ENCODE results near the gene CLDN9.

The CLDN9 gene

GRCh38 chr16:3007957-3008689, 4.6 kb upstream of the CLDN9 start:
- Histone ChIP-seq H3K27me3 (ENCODE audit: insufficient read depth, insufficient read length) (peaks cover 28% of the 10 kb centered on the region), H3K9ac (ENCODE audit: insufficient read length, low read depth) (peak overlapping the region; percentile 92), H3K4me1 (ENCODE audit: insufficient read depth, insufficient read length) (peaks cover 29% of the 10 kb centered on the region), H3K4me3 (ENCODE audit: insufficient read length, low read depth) (peak overlapping the region; percentile 50), H3K36me3 (ENCODE audit: insufficient read depth, insufficient read length, low read length) (no peaks in the 10 kb centered on the region), H3K9me3 (ENCODE audit: insufficient read depth, low read length) (no peaks in the 10 kb centered on the region)
- TF ChIP-seq ZNF274 (IDR thresholded peaks at IDR 0.05; ENCODE audit: low read depth, low read length) (no peak), SUZ12 (IDR thresholded peaks at IDR 0.05; ENCODE audit: extremely low read depth, insufficient read depth, insufficient read length) (no peak), YY1 (IDR thresholded peaks at IDR 0.05; ENCODE audit: insufficient read depth, insufficient read length) (no peak)
- DNase-seq (ENCODE audit: low read depth, low spot score), result peak; percentile 99

- DNase-seq (ENCODE audit: low read depth, low spot score), result no peak
- Histone ChIP-seq H3K9me3 (ENCODE audit: insufficient read depth, low read length) (no peaks in the 10 kb centered on the region), H3K4me3 (ENCODE audit: insufficient read length, low read depth) (peak overlapping the region; percentile 27), H3K36me3 (ENCODE audit: insufficient read depth, insufficient read length, low read length) (peaks cover 4% of the 10 kb centered on the region), H3K27me3 (ENCODE audit: insufficient read depth, insufficient read length) (peaks cover 33% of the 10 kb centered on the region), H3K4me1 (ENCODE audit: insufficient read depth, insufficient read length) (peaks cover 34% of the 10 kb centered on the region), H3K9ac (ENCODE audit: insufficient read length, low read depth) (peak overlapping the region; percentile 26)
- TF ChIP-seq SUZ12 (IDR thresholded peaks at IDR 0.05; ENCODE audit: extremely low read depth, insufficient read depth, insufficient read length) (no peak), YY1 (IDR thresholded peaks at IDR 0.05; ENCODE audit: insufficient read depth, insufficient read length) (no peak), ZNF274 (IDR thresholded peaks at IDR 0.05; ENCODE audit: low read depth, low read length) (no peak)
Measured at GRCh38 chr16:3008690-3009037, 4.1 kb upstream of the CLDN9 start.

- Histone ChIP-seq H3K9me3 (ENCODE audit: insufficient read depth, low read length) (no peaks in the 10 kb centered on the region), H3K9ac (ENCODE audit: insufficient read length, low read depth) (peak overlapping the region; percentile 79), H3K27me3 (ENCODE audit: insufficient read depth, insufficient read length) (peaks cover 33% of the 10 kb centered on the region), H3K4me1 (ENCODE audit: insufficient read depth, insufficient read length) (peaks cover 42% of the 10 kb centered on the region), H3K36me3 (ENCODE audit: insufficient read depth, insufficient read length, low read length) (peaks cover 15% of the 10 kb centered on the region), H3K4me3 (ENCODE audit: insufficient read length, low read depth) (peak overlapping the region; percentile 36)
- TF ChIP-seq YY1 (IDR thresholded peaks at IDR 0.05; ENCODE audit: insufficient read depth, insufficient read length), result no peak
- TF ChIP-seq SUZ12 (IDR thresholded peaks at IDR 0.05; ENCODE audit: extremely low read depth, insufficient read depth, insufficient read length), result no peak
- no peak for TF ChIP-seq ZNF274 (IDR thresholded peaks at IDR 0.05; ENCODE audit: low read depth, low read length)
- DNase-seq (ENCODE audit: low read depth, low spot score), result no peak
Measured at GRCh38 chr16:3009568-3010390, 2.9 kb upstream of the CLDN9 start.

GRCh38 chr16:3010510-3010909, 2.2 kb upstream of the CLDN9 start:
- H3K9me3 ChIP-seq (ENCODE audit: insufficient read depth, low read length), result no peaks in the 10 kb centered on the region
- TF ChIP-seq YY1 (IDR thresholded peaks at IDR 0.05; ENCODE audit: insufficient read depth, insufficient read length) (no peak), ZNF274 (IDR thresholded peaks at IDR 0.05; ENCODE audit: low read depth, low read length) (no peak), SUZ12 (IDR thresholded peaks at IDR 0.05; ENCODE audit: extremely low read depth, insufficient read depth, insufficient read length) (no peak)
- peak overlapping the region; percentile 79 for H3K9ac ChIP-seq (ENCODE audit: insufficient read length, low read depth)
- peaks cover 23% of the 10 kb centered on the region for H3K36me3 ChIP-seq (ENCODE audit: insufficient read depth, insufficient read length, low read length)
- peaks cover 33% of the 10 kb centered on the region for H3K27me3 ChIP-seq (ENCODE audit: insufficient read depth, insufficient read length)
- peaks cover 44% of the 10 kb centered on the region for H3K4me1 ChIP-seq (ENCODE audit: insufficient read depth, insufficient read length)
- no peak for DNase-seq (ENCODE audit: low read depth, low spot score)
- H3K4me3 ChIP-seq (ENCODE audit: insufficient read length, low read depth), result no peak overlapping the region

- no peak for DNase-seq (ENCODE audit: low read depth, low spot score)
- Histone ChIP-seq H3K36me3 (ENCODE audit: insufficient read depth, insufficient read length, low read length) (peaks cover 35% of the 10 kb centered on the region), H3K9me3 (ENCODE audit: insufficient read depth, low read length) (no peaks in the 10 kb centered on the region), H3K4me1 (ENCODE audit: insufficient read depth, insufficient read length) (peaks cover 32% of the 10 kb centered on the region), H3K27me3 (ENCODE audit: insufficient read depth, insufficient read length) (peaks cover 25% of the 10 kb centered on the region), H3K4me3 (ENCODE audit: insufficient read length, low read depth) (no peak overlapping the region), H3K9ac (ENCODE audit: insufficient read length, low read depth) (peak overlapping the region; percentile 24)
- no peak for TF ChIP-seq YY1 (IDR thresholded peaks at IDR 0.05; ENCODE audit: insufficient read depth, insufficient read length)
- TF ChIP-seq SUZ12 (IDR thresholded peaks at IDR 0.05; ENCODE audit: extremely low read depth, insufficient read depth, insufficient read length), result no peak
- no peak for TF ChIP-seq ZNF274 (IDR thresholded peaks at IDR 0.05; ENCODE audit: low read depth, low read length)
Measured at GRCh38 chr16:3012246-3012645, 477 bp upstream of the CLDN9 start.

GRCh38 chr16:3013491-3013951, 798 bp downstream of the CLDN9 start:
- Histone ChIP-seq H3K9ac (ENCODE audit: insufficient read length, low read depth) (peak overlapping the region; percentile 54), H3K36me3 (ENCODE audit: insufficient read depth, insufficient read length, low read length) (peaks cover 35% of the 10 kb centered on the region), H3K9me3 (ENCODE audit: insufficient read depth, low read length) (no peaks in the 10 kb centered on the region), H3K4me1 (ENCODE audit: insufficient read depth, insufficient read length) (peaks cover 24% of the 10 kb centered on the region), H3K4me3 (ENCODE audit: insufficient read length, low read depth) (no peak overlapping the region), H3K27me3 (ENCODE audit: insufficient read depth, insufficient read length) (peaks cover 20% of the 10 kb centered on the region)
- no peak for DNase-seq (ENCODE audit: low read depth, low spot score)
- no peak for TF ChIP-seq YY1 (IDR thresholded peaks at IDR 0.05; ENCODE audit: insufficient read depth, insufficient read length)
- TF ChIP-seq ZNF274 (IDR thresholded peaks at IDR 0.05; ENCODE audit: low read depth, low read length), result no peak
- TF ChIP-seq SUZ12 (IDR thresholded peaks at IDR 0.05; ENCODE audit: extremely low read depth, insufficient read depth, insufficient read length), result no peak
